HG02759 (cell line): ENCODE measurements around the gene TEX48.

Experiments used
- ATAC-seq: cut with Tn5 transposase; IDR thresholded peaks from one replicate; pipeline ENCODE4 v1.9.1; 2021; ENCODE audit warnings: mild to moderate bottlenecking, moderate library complexity; ENCODE audit not compliant: unreplicated experiment

The TEX48 gene

DNA sequence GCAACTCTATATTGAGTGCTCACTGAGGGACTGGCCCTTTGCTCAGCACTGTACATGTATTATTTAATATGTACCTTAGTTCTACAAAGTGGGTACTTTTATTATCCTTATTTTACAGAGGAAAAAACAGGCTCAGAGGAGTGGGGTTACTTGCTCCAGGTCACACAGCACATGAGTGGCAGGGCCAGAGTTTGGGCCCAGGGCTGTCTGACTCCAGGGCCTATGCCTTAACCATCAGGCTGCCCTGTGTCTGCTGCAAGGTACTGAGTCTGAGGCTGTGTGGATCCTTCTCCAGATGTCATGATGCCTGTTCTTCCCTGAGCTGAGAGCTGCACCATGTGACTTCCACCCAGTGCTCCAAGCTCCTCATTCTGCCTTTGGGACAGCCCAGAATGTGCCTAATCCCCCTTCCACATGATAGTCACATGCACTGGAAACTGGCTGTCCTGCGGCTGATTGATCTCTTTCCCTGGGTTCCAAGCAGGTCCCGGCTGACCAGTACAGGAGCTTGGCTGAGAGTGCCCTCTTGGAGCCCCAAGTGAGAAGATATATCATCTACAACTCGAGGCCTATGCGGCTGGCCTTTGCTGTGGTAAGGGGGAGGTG, 55.5 kb downstream of the TEX48 start:
- no peak for ATAC-seq

DNA sequence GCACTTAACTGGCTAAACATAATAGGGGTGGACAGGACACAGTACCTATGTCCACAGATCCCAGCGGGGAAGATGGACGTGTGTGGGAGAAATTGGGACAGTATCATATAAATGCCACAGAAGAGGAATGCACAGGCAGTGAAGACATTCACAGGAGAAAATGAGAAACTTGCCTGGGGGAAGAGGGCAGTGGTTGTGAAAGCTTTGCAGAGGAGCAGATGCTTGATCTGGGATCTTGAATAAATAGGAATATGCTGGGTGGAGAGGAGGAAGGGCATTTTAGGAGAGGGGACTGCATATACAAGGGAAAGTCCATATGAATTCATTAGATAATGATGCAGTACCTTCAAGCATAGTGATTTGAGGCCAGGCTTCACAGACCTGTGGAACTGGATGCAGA, 57.3 kb downstream of the TEX48 start:
- ATAC-seq = no peak

DNA sequence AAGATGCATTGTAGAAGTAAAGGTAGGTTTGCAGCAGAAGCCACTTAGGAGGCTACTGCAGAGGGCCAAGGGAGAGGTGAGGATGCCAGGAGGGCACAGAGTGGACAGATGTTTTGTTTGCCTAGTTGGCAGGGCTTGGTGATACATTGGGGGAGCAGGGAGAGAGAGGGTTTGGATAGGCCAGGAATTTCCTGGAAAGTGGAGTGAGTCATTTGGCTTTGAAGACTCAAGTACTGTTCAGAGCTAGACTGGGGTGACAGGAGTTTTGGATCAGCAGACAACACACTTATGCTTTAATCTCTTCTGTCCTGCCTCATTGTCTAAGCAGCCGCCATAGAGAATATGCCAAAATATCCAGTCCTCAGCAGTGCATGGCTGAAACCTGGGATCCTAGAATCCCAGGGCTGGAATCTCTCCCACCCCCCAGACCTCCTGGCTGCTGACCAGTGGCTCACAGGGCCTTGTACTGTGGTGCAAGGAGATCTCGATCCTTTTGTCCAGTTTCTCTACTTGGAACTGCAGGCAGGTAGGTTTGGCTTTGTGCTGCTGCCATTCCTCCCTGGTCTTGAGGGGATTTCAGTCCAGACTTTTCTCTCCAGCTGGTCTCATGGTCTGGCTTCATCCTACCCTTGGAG, 59.9 kb downstream of the TEX48 start:
- ATAC-seq = no peak

DNA sequence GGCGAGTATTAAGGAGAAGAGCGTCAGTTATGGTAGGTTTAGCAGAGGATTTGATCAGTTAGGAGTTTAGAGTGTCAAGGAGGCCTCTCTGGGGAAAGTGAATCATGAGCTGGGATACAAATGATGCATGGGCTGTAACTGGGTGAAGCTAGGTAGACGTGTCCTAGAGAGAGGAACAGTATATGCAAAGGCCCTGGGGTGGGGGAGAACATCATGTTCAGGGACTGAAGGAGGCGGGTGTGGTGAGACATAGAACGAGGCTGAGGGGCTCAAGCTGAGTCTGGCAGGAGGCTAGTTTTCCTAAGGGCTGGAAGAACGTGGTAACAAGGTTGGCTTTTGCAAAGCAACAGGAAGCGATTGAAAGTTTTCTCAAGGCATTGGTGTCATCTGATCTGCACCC, 60.4 kb downstream of the TEX48 start:
- ATAC-seq = no peak

DNA sequence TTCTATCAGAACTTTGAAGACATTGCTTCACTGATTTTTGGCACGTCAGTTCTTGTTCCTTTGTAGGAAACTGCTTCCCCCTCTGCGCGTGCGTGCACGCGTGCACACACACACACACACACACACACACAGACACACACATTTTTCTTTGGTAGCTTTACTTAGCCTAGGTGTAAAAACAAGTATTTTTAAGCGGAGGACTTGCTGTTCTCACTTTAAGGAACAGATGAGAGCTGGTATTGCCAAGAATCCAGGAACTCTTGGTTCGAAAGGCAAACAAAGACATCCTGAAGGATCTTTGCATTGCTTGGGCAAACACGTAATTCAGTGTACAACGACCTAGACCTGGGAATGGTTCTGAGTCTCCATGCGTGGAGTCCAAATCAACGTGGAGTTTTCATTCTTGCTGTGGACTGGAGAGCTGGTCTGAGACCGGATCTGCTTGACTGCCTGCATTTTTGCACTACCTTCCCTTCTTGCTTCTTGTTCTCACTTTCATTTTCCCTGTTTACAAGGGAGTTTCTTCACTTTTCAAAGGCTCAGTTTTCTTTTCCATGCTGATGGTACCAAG, 62.7 kb downstream of the TEX48 start:
- peak; percentile 44 for ATAC-seq

DNA sequence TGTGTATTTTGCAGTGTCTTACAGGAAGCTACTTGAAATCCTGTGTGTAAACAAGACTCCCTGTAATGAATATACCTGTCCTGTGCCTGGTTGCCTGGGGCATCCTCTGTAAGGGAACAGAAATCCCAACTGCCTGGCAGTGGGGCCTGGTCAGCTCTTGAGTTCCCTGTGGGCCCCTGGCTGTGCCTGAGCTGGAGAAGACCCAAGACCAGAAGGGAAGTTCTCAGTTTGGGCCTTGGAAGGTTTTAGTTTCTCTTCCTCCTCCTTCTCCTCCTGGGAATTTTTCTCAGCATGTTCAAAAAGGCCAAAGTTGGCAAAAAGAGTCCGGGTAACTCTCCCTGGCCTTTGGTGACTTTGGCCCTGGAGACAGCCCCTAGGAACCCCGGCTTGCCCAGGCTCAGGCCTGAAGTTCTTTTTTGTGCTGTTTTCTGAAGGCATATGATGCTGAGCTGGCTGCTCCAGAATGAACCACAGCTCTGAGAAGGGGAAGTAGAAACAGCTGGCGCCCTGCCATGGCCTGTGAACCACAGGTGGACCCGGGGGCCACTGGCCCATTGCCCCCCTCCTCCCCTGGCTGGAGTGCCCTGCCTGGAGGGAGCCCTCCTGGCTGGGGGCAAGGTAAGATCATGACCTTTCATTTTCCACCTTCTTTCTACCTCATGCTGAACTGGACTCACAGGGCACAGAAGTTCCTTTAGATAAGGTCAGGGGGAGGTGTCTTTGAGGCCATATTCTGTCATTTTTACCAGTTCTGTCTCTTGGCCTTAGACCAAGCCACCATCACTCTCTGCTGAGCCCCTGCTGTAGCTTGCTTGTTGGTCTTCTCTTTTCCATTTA, 65.1 kb downstream of the TEX48 start:
- peak; percentile 75 for ATAC-seq
